Activated naive CD4-positive, alpha-beta T cell treated with anti-CD3 and anti-CD28 coated beads, Interleukin-2, amount 10 ng/mL, durations not matched to agents 7 days and 5 days (primary cell): ENCODE results near the gene CLRN1.

ENCODE experiments used
- CTCF ChIA-PET: fragments of 350-600 bp; sonication (Branson Sonifier 250); formaldehyde crosslinking; loops from one replicate; lab custom pipeline; 2021; ENCODE audit warnings: antibody characterized with exemption; lab: Charles Lee
- DNase-seq: peaks from one replicate; pipeline ENCODE4 v3.0.0-alpha.2; 2020
- H3K27ac Mint-ChIP-seq: one replicate; pipeline ENCODE4 v1.8.0; 2021; ENCODE audit warnings: mild to moderate bottlenecking, moderate library complexity, mixed read lengths
- H3K27me3 Mint-ChIP-seq: one replicate; pipeline ENCODE4 v1.8.0; 2021; ENCODE audit warnings: mild to moderate bottlenecking, mixed read lengths
- H3K36me3 Mint-ChIP-seq: one replicate; pipeline ENCODE4 v1.8.0; 2021; ENCODE audit warnings: mixed read lengths
- H3K4me1 Mint-ChIP-seq: one replicate; pipeline ENCODE4 v1.8.0; 2021; ENCODE audit warnings: mixed read lengths
- H3K4me3 Mint-ChIP-seq: one replicate; pipeline ENCODE4 v1.8.0; 2021; ENCODE audit warnings: mild to moderate bottlenecking, moderate library complexity, mixed read lengths
- H3K9me3 Mint-ChIP-seq: one replicate; pipeline ENCODE4 v1.8.0; 2021; ENCODE audit warnings: mixed read lengths

The CLRN1 gene

GRCh38 chr3:150890295-150890694, 82.2 kb downstream of the CLRN1 start:
- no peaks in the 10 kb centered on the region for H3K36me3 Mint-ChIP-seq
- H3K9me3 Mint-ChIP-seq = no peaks in the 10 kb centered on the region
- CTCF ChIA-PET = no interaction called here
- no peak overlapping the region for H3K4me3 Mint-ChIP-seq
- DNase-seq = no peak
- no peak overlapping the region for H3K27ac Mint-ChIP-seq
- H3K4me1 Mint-ChIP-seq = no peaks in the 10 kb centered on the region
- peaks cover 10% of the 10 kb centered on the region for H3K27me3 Mint-ChIP-seq

- H3K4me1 Mint-ChIP-seq = no peaks in the 10 kb centered on the region
- no peak for DNase-seq
- no peaks in the 10 kb centered on the region for H3K9me3 Mint-ChIP-seq
- no peak overlapping the region for H3K4me3 Mint-ChIP-seq
- H3K27me3 Mint-ChIP-seq = peaks cover 15% of the 10 kb centered on the region
- no peak overlapping the region for H3K27ac Mint-ChIP-seq
- no peaks in the 10 kb centered on the region for H3K36me3 Mint-ChIP-seq
- CTCF ChIA-PET = interaction anchor here (0.8 to 1.0 kb wide), 2 partner anchors 11 kb away, joined by 3 read pairs; no protein-coding TSS in a partner anchor
These were observed 83.4 kb downstream of the CLRN1 start for GRCh38 chr3:150889106-150889505.

GRCh38 chr3:150887031-150887430, 85.5 kb downstream of the CLRN1 start:
- H3K27ac Mint-ChIP-seq = no peak overlapping the region
- H3K36me3 Mint-ChIP-seq = no peaks in the 10 kb centered on the region
- CTCF ChIA-PET = no interaction called here
- H3K9me3 Mint-ChIP-seq = no peaks in the 10 kb centered on the region
- H3K4me3 Mint-ChIP-seq = no peak overlapping the region
- no peak for DNase-seq
- peaks cover 22% of the 10 kb centered on the region for H3K27me3 Mint-ChIP-seq
- no peaks in the 10 kb centered on the region for H3K4me1 Mint-ChIP-seq

GRCh38 chr3:150885535-150885934, 87.0 kb downstream of the CLRN1 start:
- H3K36me3 Mint-ChIP-seq = no peaks in the 10 kb centered on the region
- H3K4me3 Mint-ChIP-seq = no peak overlapping the region
- H3K9me3 Mint-ChIP-seq = no peaks in the 10 kb centered on the region
- no peak for DNase-seq
- H3K27me3 Mint-ChIP-seq = peaks cover 18% of the 10 kb centered on the region
- H3K27ac Mint-ChIP-seq = no peak overlapping the region
- H3K4me1 Mint-ChIP-seq = no peaks in the 10 kb centered on the region
- CTCF ChIA-PET = interaction anchor here (1.2 kb wide), 1 partner anchor 10 kb away, joined by 3 read pairs; no protein-coding TSS in a partner anchor

- Mint-ChIP-seq H3K4me1 (no peaks in the 10 kb centered on the region), H3K36me3 (no peaks in the 10 kb centered on the region), H3K27ac (no peak overlapping the region), H3K4me3 (no peak overlapping the region), H3K27me3 (peaks cover 7% of the 10 kb centered on the region), H3K9me3 (no peaks in the 10 kb centered on the region)
- CTCF ChIA-PET = interaction anchor here (1.0 kb wide), 1 partner anchor 10 kb away, joined by 3 read pairs; no protein-coding TSS in a partner anchor
- no peak for DNase-seq
These were observed 93.4 kb downstream of the CLRN1 start for GRCh38 chr3:150878996-150879575.

- no peaks in the 10 kb centered on the region for H3K9me3 Mint-ChIP-seq
- no peaks in the 10 kb centered on the region for H3K4me1 Mint-ChIP-seq
- no peaks in the 10 kb centered on the region for H3K27me3 Mint-ChIP-seq
- H3K27ac Mint-ChIP-seq = no peak overlapping the region
- no peaks in the 10 kb centered on the region for H3K36me3 Mint-ChIP-seq
- DNase-seq = no peak
- CTCF ChIA-PET = interaction anchor here (1.0 kb wide), 1 partner anchor 11 kb away, joined by 3 read pairs; no protein-coding TSS in a partner anchor
- no peak overlapping the region for H3K4me3 Mint-ChIP-seq
These were observed 94.2 kb downstream of the CLRN1 start for GRCh38 chr3:150878290-150878689.

- Mint-ChIP-seq H3K4me3 (no peak overlapping the region), H3K27me3 (no peaks in the 10 kb centered on the region)
These were observed 95.2 kb downstream of the CLRN1 start for GRCh38 chr3:150877303-150877702.

GRCh38 chr3:150876611-150877265, 95.8 kb downstream of the CLRN1 start:
- no peak for DNase-seq
- Mint-ChIP-seq H3K27ac (no peak overlapping the region), H3K4me1 (no peaks in the 10 kb centered on the region), H3K4me3 (no peak overlapping the region), H3K36me3 (no peaks in the 10 kb centered on the region), H3K9me3 (no peaks in the 10 kb centered on the region), H3K27me3 (no peaks in the 10 kb centered on the region)
- CTCF ChIA-PET = no interaction called here

More at GRCh38 chr3:150877303-150877702, 95.2 kb downstream of the CLRN1 start:
- CTCF ChIA-PET = no interaction called here
- no peaks in the 10 kb centered on the region for H3K36me3 Mint-ChIP-seq
- no peak overlapping the region for H3K27ac Mint-ChIP-seq
- DNase-seq = no peak
- H3K4me1 Mint-ChIP-seq = no peaks in the 10 kb centered on the region
- H3K9me3 Mint-ChIP-seq = no peaks in the 10 kb centered on the region
